NT2/D1 (cell line): ENCODE results near the gene RFESD.

Source experiments
- SUZ12 ChIP-seq: IDR thresholded peaks from 2 replicates; pipeline ENCODE4 v1.6.1; 2011; ENCODE audit not compliant: insufficient read length, insufficient read depth; ENCODE audit errors: extremely low read depth
- YY1 ChIP-seq: IDR thresholded peaks from 2 replicates; pipeline ENCODE4 v1.6.1; 2011; ENCODE audit not compliant: insufficient read length, insufficient read depth
- ZNF274 ChIP-seq: IDR thresholded peaks from 2 replicates; pipeline ENCODE4 v1.6.1; 2011; ENCODE audit warnings: mild to moderate bottlenecking, low read depth, low read length

DNA sequence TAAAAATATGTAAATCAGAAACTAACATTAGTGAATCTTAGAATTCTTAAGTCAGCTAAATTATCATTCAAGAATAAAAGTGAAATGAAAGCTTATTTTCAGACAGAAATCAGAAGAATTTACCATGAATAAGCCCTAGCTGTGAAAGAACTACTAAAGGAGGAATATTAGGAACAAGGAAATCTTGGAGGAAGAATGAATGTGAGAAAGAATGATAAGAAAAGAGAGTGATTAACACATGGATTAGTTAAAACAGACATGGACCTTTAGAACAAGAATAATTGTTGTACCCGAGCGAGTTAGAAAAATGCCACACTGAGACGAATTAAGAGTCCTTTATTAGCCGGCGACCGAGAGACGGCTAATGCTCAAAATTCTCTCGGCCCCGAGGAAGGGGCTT, 60.5 kb downstream of the RFESD start:
- TF ChIP-seq SUZ12, result no peak
- TF ChIP-seq ZNF274, result no peak
- TF ChIP-seq YY1, result no peak
